Neural cell (in vitro differentiated cells): ENCODE results near the gene FARP1.

Experiments used
- CTCF ChIP-seq: fragments of 450-650 bp; IDR thresholded peaks from 2 replicates; pipeline ENCODE4 v1.5.1; 2014; ENCODE audit warnings: antibody characterized with exemption, mild to moderate bottlenecking, moderate library complexity; ENCODE audit not compliant: poor library complexity, severe bottlenecking
- EP300 ChIP-seq: fragments of 450-650 bp; conservative IDR thresholded peaks from 2 replicates; pipeline ENCODE4 v1.6.1; 2014; ENCODE audit warnings: antibody characterized with exemption, mild to moderate bottlenecking, moderate library complexity; ENCODE audit not compliant: poor library complexity, severe bottlenecking
- EZH2 ChIP-seq: fragments of 200-600, 300-800 bp; shearing (Covaris generic), sonication (generic); IDR thresholded peaks from 2 replicates; pipeline ENCODE4 v1.6.1; 2014; ENCODE audit warnings: antibody characterized with exemption, low read length, borderline replicate concordance, mild to moderate bottlenecking; ENCODE audit not compliant: insufficient read depth, poor library complexity, severe bottlenecking
- RAD21 ChIP-seq: fragments of 450-650 bp; conservative IDR thresholded peaks from 2 replicates; pipeline ENCODE4 v1.6.1; 2014; ENCODE audit warnings: antibody characterized with exemption, mild to moderate bottlenecking, moderate library complexity
- TAF1 ChIP-seq: IDR thresholded peaks from 2 replicates; pipeline ENCODE4 v1.6.1; 2012; ENCODE audit warnings: low read depth
- TF ChIP-seq, protein P1 (sequence below): IDR thresholded peaks from 2 replicates; pipeline ENCODE4 v1.6.1; 2012; ENCODE audit warnings: borderline replicate concordance

- TF ChIP-seq RAD21 = no peak
- no peak for TF ChIP-seq EZH2
- TF ChIP-seq CTCF = no peak
- TF ChIP-seq, protein P1, sequence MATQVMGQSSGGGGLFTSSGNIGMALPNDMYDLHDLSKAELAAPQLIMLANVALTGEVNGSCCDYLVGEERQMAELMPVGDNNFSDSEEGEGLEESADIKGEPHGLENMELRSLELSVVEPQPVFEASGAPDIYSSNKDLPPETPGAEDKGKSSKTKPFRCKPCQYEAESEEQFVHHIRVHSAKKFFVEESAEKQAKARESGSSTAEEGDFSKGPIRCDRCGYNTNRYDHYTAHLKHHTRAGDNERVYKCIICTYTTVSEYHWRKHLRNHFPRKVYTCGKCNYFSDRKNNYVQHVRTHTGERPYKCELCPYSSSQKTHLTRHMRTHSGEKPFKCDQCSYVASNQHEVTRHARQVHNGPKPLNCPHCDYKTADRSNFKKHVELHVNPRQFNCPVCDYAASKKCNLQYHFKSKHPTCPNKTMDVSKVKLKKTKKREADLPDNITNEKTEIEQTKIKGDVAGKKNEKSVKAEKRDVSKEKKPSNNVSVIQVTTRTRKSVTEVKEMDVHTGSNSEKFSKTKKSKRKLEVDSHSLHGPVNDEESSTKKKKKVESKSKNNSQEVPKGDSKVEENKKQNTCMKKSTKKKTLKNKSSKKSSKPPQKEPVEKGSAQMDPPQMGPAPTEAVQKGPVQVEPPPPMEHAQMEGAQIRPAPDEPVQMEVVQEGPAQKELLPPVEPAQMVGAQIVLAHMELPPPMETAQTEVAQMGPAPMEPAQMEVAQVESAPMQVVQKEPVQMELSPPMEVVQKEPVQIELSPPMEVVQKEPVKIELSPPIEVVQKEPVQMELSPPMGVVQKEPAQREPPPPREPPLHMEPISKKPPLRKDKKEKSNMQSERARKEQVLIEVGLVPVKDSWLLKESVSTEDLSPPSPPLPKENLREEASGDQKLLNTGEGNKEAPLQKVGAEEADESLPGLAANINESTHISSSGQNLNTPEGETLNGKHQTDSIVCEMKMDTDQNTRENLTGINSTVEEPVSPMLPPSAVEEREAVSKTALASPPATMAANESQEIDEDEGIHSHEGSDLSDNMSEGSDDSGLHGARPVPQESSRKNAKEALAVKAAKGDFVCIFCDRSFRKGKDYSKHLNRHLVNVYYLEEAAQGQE = no peak
- TF ChIP-seq TAF1 = no peak
- TF ChIP-seq EP300 = no peak
These were observed 268.8 kb downstream of the FARP1 start for GRCh38 chr13:98411617-98412265.
